Activated CD8-positive, alpha-beta T cell treated with anti-CD3 and anti-CD28 coated beads for 36 hours (primary cell): Measurements from ENCODE around the gene PRTN3. TPM values are rescaled to one million over a fixed set of nuclear protein-coding genes. Genes with fewer than 3 reads are reported as not detected.

Experiments
- ATAC-seq: fragments of 200-7000 bp; cut with Tn5 transposase; one replicate; pipeline ENCODE4 v1.10.0; 2021; ENCODE audit warnings: mild to moderate bottlenecking, moderate library complexity
- CTCF ChIA-PET: fragments of 350-600 bp; sonication (Branson Sonifier 250); formaldehyde crosslinking; loops from one replicate; lab custom pipeline; 2021; ENCODE audit warnings: antibody characterized with exemption; lab: Charles Lee
- POLR2A ChIA-PET: fragments of 350-600 bp; sonication (Branson Sonifier 250); formaldehyde crosslinking; loops from one replicate; lab custom pipeline; 2021; ENCODE audit warnings: antibody characterized with exemption; lab: Charles Lee
- DNase-seq: peaks from one replicate; pipeline ENCODE4 v3.0.0-alpha.2; 2020
- H3K27ac Mint-ChIP-seq: one replicate; pipeline ENCODE4 v1.8.0; 2021; ENCODE audit warnings: mild to moderate bottlenecking, mixed read lengths
- H3K27me3 Mint-ChIP-seq: one replicate; pipeline ENCODE4 v1.8.0; 2021; ENCODE audit warnings: mixed read lengths
- H3K36me3 Mint-ChIP-seq: one replicate; pipeline ENCODE4 v1.8.0; 2021; ENCODE audit warnings: low read depth, mixed read lengths
- H3K4me1 Mint-ChIP-seq: one replicate; pipeline ENCODE4 v1.8.0; 2021; ENCODE audit warnings: low read depth, mixed read lengths
- H3K4me3 Mint-ChIP-seq: one replicate; pipeline ENCODE4 v1.8.0; 2021; ENCODE audit warnings: mild to moderate bottlenecking, moderate library complexity, mixed read lengths
- H3K9me3 Mint-ChIP-seq: one replicate; pipeline ENCODE4 v1.8.0; 2021; ENCODE audit warnings: mixed read lengths
- CTCF ChIP-seq: fragments of 200-600 bp; IDR thresholded peaks from one replicate; pipeline ENCODE4 v1.8.0; 2022; ENCODE audit warnings: antibody characterized with exemption, mild to moderate bottlenecking
- intact Hi-C: fragments of 100-400 bp; cut with micrococcal nuclease; formaldehyde crosslinking; loops from one replicate; pipeline ENCODE4 v1.10.0; 2022
- total RNA-seq, 2 experiments: library from RNA; stranded (reverse); gene quantifications; one replicate each; pipeline ENCODE4 v1.2.3, GENCODE V29; 2021

The PRTN3 gene
- total RNA-seq, 2 experiments from 2014 or later: not detected

- ATAC-seq: no peak
- CTCF ChIA-PET: no interaction called here
- POLR2A ChIA-PET: interaction anchor here (1.8 to 4.0 kb wide), 2 partner anchors 13 to 171 kb away, joined by 4 to 106 read pairs; partner anchors contain the start of genes PTBP1 and WDR18
- TF ChIP-seq CTCF: no peak
- Mint-ChIP-seq H3K9me3 (no peaks in the 10 kb centered on the region), H3K36me3 (peaks cover 47% of the 10 kb centered on the region), H3K27me3 (no peaks in the 10 kb centered on the region), H3K4me1 (no peaks in the 10 kb centered on the region), H3K27ac (no peak overlapping the region), H3K4me3 (no peak overlapping the region)
- no peak for DNase-seq
- intact Hi-C loops: no loop called here
These were observed 27.3 kb upstream of the PRTN3 start for GRCh38 chr19:813219-814151.

- H3K27me3 Mint-ChIP-seq: no peaks in the 10 kb centered on the region
- ChIA-PET POLR2A (interaction anchor here (1.1 to 4.0 kb wide), 3 partner anchors 9 to 170 kb away, joined by 3 to 106 read pairs (median 4); partner anchors contain the start of genes PTBP1 and WDR18), CTCF (no interaction called here)
- peaks cover 43% of the 10 kb centered on the region for H3K36me3 Mint-ChIP-seq
- H3K9me3 Mint-ChIP-seq: no peaks in the 10 kb centered on the region
- no peaks in the 10 kb centered on the region for H3K4me1 Mint-ChIP-seq
- TF ChIP-seq CTCF: no peak
- no peak overlapping the region for H3K27ac Mint-ChIP-seq
- intact Hi-C loops: no loop called here
- no peak overlapping the region for H3K4me3 Mint-ChIP-seq
- ATAC-seq (peak; percentile 17), DNase-seq (peak; percentile 27)
These were observed 26.4 kb upstream of the PRTN3 start for GRCh38 chr19:814152-815078.

- POLR2A ChIA-PET: interaction anchor here (1.1 to 4.0 kb wide), 3 partner anchors 9 to 169 kb away, joined by 3 to 106 read pairs (median 4); partner anchors contain the start of genes PTBP1 and WDR18
- no peaks in the 10 kb centered on the region for H3K27me3 Mint-ChIP-seq
- no peak overlapping the region for H3K4me3 Mint-ChIP-seq
- CTCF ChIA-PET: no interaction called here
- intact Hi-C loops: no loop called here
- ATAC-seq: peak; percentile 21
- H3K27ac Mint-ChIP-seq: no peak overlapping the region
- H3K36me3 Mint-ChIP-seq: peaks cover 35% of the 10 kb centered on the region
- TF ChIP-seq CTCF: no peak
- no peaks in the 10 kb centered on the region for H3K4me1 Mint-ChIP-seq
- no peak for DNase-seq
- no peaks in the 10 kb centered on the region for H3K9me3 Mint-ChIP-seq
These were observed 25.6 kb upstream of the PRTN3 start for GRCh38 chr19:815079-815774.

DNA sequence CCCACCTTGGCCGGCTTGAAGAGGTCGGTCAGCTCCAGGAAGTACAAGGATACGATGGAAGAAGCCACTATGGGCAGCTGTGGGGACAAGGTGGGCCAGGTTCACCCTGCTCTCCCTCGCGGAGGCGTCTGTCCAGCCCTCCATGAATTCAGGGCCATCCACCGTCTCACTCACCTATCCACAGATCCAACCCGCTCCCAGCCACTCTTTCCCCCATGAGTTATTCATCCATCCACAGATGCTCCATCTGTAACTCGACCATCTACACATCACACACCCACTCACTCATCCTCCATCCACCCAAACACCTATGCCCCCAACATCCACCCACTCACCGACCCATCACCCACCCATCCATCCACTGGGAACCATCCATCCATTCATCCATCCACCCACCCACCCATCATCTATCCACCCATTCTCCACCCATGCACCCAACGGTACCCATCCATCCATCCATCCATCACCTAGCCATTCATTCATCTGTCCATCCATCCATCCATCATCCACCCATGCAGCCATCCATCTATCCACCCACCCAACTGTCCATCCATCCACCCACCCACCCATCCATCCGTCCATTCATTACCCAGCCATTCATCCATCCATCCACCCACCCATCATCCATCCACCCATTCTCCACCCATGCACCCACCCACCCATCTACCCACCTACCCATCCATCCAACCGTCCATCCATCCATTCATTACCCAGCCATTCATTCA lies 24.9 kb upstream of the PRTN3 start:
- ChIA-PET POLR2A (interaction anchor here (4.0 kb wide), 1 partner anchor 16 kb away, joined by 106 read pairs; the partner anchor contains the start of gene PTBP1), CTCF (no interaction called here)
- no peaks in the 10 kb centered on the region for H3K9me3 Mint-ChIP-seq
- no peak for TF ChIP-seq CTCF
- no peak for ATAC-seq
- intact Hi-C loops: no loop called here
- peaks cover 31% of the 10 kb centered on the region for H3K36me3 Mint-ChIP-seq
- no peak for DNase-seq
- H3K4me3 Mint-ChIP-seq: no peak overlapping the region
- no peaks in the 10 kb centered on the region for H3K4me1 Mint-ChIP-seq
- H3K27me3 Mint-ChIP-seq: no peaks in the 10 kb centered on the region
- no peak overlapping the region for H3K27ac Mint-ChIP-seq
